Ureter (tissue), 1 donor: ENCODE data around the gene SPPL2C. TPM values are rescaled to one million over a fixed set of nuclear protein-coding genes. Genes with fewer than 3 reads are reported as not detected.
"Not testable (repeated sequence)": the region's sequence is repeated elsewhere in the genome, so short reads cannot be mapped to it uniquely, and the experiment has no call there.

Experiments
- DNase-seq: peaks from one replicate; pipeline ENCODE4 v3.0.0-alpha.2; 2020; ENCODE audit warnings: low spot score
- total RNA-seq: library from RNA; stranded (reverse); gene quantifications from one replicate; pipeline ENCODE4 v1.2.4, GENCODE V29; 2023
- donor health status: DM: yes; HTN: yes; CAD: no.

SPPL2C gene
- total RNA-seq, 1 donor from 2014 or later: not detected

DNA sequence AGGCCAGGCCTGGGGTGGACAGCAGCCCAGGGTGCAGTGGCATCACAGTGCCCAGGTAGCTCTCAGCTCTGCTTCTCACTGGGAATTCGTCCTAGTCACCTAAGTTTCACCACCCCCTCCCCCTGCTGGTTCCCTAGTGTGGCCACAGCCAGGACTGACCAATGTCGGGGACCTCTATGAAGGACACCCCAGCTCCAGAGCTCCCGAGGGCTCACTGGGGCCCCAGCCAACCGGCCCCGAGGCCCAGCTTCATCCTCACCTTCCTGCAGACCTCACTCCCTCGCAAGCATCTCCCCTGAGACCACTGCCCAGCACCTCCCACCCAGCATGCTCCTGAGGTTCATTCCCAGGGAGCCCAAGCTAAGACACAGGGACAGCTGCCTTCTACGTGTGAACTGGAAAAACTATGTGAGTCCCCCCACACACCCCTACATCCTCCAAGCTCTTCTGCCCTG, 4.9 kb downstream of the SPPL2C start:
- no peak for DNase-seq

DNA sequence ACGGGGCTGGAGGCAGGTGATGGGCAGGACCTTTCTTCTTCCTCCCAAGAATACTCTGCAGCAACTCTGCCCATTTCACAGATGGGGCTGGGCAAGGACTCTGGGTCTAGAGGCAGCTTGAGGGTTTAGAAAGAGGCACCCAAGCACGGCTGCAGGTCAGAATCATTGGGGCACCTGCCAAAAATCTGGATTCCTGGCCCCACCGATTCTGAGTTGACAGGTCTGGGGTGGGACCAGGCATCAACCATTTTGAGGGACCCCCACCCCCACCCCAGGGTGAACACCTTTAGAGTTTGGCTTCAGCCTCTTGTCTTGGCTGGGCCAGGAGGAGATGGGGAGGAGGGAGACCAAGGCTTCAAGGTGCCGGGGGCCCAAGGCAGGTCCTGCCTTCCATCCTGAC, 5.3 kb downstream of the SPPL2C start:
- no peak for DNase-seq

DNA sequence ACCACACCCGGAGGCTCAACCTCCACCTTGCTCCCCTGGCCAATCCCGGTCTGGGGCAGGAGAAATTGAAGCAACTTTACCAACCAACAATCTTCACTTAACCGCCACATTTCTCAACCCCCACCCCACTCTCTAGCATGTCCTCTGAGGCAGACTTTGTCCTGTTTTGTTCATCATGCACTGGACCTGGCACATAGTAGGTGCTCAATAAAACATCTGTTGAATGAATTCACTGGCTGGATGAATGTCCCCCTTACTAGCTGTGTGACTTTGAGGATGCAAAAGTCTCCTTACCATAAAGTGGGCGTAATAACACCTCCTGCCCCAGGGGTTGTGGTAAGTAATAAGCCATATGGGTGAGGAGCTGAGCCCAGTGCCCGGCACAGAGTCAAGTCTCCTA, 5.8 kb downstream of the SPPL2C start:
- no peak for DNase-seq

DNA sequence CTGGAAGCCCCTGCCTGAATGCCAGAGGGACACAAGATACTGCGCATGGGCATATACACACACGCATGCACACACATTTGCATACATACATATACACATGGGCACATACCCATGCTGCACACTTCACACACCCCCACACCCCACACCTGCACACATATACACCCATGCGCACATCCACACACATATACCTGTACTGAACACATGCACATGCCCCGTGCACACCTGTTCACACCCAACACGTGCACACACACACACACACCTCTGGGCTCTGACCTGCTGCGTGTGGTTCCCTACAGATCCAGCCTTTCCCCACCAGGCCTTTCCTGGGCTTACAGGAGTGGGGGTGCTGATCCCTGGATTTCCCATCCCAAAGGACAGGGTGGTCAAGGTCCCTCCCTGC, 6.3 kb downstream of the SPPL2C start:
- no peak for DNase-seq

DNA sequence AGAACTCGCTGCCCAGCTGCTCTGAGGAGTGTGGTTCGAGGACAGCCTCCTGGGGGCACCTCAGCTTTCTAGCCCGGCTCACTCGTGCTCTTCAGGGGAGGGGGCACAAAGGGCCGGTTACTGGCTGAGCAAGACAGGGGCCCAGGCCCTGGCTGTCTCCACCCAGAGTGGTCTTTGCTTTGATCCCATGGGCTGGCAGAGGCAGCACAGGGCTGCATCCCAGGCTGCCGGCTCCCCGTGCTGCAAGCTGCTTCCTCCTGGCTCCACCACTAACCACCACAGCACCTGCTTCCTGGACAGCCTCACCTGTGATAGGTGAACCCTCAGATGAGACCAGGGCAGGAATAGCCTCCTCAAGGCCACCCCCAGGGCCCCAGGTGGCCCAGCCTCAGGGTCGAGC, 6.8 kb downstream of the SPPL2C start:
- no peak for DNase-seq

- DNase-seq: no peak
Observed at GRCh38 chr17:45851873-45852272, 7.2 kb downstream of the SPPL2C start.

DNA sequence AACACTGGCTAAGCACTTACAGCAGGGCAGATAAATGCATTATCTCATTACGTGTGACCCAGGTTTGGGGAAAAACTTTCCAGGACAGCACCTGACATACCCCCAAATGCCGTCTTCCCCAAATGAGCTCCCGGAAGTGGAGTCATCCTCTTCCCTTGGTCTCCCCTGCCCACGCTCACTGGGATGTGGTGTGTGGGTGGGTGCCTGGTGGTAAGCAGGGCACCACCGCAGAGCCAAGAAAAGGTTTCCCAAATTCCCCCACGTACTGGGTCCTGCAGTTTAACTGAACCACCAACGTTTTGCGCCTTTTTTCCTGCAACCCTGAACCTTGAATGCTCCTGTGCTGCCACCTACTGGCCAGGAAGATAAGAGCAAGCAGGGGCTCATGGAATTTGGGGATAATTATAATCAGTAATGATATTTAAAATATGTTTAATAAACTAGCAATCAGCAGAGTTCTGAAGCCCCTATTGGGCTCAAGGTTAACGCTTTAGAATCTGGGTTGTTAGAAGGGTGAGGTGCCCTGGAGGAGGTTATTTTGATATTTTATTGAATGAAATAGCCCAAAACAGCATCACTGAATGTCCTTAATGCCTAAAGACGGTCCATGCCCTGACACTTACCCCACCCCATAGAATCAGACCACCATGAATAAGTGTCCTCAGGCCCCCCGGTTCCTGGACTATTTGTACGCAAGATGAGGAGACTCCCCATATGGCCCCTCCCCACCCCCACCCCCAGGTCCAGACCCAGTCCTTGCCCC, 8.0 kb downstream of the SPPL2C start:
- DNase-seq: no peak

- no peak for DNase-seq
Observed at GRCh38 chr17:45854209-45854608, 9.5 kb downstream of the SPPL2C start.

- DNase-seq: no peak
Observed at GRCh38 chr17:45855691-45856336, 11.1 kb downstream of the SPPL2C start.

DNA sequence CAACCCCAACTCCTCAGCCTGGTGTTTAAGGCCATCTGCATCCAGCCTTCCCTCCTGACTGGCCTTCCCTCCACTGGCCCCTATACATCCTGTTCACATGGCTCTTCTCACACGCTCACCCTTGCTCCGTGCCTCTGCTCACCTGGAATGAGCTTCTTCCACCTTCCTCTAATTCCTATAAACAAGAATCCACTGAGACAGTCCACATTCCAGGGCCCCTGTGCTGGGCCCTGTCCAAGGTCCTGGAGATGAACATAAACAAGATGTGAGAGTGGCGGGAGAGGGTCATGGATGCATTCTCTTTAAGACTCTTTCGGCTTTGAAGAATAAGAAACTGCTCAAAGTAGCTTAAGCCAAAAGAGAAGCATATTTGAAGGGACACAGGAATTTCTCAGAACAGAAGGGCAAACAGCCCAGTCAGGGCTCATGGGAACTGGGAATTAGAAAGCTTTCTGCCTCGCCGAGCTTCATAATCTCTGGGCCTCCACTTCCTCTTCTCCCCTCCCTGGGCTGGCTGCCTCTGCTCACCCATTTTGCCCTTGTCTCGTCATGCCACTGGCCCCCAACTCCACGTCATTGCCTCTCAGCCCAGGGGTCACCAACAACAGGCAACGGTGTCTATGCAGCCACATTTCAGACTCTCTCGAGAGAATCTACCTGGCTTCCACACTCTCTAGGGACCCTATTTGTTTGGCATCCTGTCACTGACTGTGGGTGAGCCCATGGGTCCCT, 13.5 kb downstream of the SPPL2C start:
- DNase-seq: no peak

DNA sequence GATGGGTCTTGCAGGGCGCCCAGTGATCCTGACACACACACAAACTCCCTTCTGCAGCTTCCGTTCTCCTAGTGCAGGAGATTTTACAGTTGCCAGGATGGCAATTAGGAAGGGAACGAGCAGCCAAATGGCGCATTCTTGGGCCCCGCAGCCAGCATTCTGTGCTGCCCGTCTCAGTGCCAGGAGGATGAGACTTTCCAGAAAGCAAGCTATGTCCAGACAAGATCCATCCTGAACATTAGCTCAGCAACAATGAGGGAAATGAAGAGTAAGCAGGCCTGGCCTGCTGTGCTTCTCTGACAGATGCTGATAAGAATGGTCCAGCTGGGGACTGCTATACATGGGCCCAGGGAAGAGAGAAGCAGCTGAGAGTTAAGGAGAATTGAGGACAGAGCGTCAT, 16.5 kb downstream of the SPPL2C start:
- no peak for DNase-seq

- DNase-seq: not testable (repeated sequence)
Observed at GRCh38 chr17:45862127-45862526, 17.4 kb downstream of the SPPL2C start.

DNA sequence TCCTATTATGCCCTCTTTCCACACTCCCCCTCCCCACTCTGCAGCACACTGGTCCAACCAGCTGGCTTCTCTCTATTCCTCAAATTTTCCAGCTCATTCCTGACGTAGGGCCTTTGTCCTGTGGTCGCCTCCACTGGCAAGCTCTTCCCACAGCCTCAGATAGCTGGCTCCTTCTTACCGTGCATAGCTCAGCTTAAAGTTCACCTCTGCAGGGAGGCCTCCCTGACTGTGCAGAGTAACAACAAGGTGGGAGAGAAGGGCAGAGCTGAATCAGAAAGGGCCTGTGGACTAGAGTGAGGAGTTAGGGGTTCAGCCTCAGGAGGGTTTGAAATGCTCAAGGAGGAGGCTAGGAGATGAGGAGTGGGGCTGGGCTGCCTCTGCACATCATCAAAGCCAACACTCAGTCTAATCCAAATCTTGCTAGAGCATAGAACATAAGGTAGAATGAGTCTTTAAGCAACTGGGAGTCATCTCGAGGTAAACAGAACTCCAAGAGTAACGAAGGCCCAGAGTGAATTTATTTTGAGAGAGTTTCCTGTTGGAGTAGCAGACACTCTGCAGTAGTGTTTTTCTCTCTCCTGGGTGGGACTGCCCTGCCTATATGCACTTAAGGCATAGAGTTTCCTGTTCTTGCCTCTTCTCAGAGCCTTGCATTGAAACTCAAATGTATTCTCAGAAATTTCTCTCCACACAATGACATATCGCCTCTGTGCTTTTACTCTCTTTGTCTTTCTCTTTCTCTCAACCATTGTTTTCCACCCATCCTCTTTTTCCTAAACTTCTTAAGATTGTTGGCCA, 19.4 kb downstream of the SPPL2C start:
- DNase-seq: no peak

- DNase-seq: no peak
Observed at GRCh38 chr17:45867171-45867570, 22.5 kb downstream of the SPPL2C start.

DNA sequence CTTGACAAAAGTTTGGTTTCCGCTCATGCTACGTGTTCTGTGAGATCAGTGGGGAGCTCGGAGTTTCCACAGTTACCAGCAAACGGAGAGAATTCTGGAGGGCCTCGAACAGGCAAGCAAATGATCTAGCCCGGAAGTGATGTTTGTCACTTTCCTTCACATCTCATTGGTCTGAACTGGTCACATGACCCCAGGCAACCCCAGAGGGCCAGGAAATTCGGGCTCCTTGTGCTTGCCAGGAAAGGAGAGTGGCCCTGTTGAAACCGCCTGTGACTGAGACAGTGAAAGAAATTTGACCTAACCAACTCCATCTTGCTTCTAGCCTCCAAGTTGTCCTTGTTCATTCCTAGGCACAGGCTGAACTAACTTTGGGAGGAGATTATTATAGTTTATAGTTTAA, 23.0 kb downstream of the SPPL2C start:
- no peak for DNase-seq

DNA sequence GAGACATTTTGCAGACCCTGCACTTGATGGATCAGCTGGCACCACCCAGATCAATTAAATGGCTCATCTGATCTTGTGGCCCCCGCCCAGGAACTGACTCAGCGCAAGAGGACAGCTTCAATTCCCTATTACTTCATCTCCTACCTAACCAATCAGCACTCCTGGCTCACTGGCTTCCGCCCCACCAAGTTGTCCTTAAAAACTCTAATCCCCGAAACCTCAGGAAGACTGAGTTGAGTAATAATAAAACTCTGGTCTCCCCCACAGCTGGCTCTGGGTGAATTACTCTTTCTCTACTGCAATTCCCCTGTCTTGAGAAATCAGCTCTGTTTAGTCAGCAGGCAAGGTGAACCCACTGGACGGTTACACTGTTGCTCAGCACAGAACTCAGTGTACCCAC, 23.6 kb downstream of the SPPL2C start:
- DNase-seq: no peak

DNA sequence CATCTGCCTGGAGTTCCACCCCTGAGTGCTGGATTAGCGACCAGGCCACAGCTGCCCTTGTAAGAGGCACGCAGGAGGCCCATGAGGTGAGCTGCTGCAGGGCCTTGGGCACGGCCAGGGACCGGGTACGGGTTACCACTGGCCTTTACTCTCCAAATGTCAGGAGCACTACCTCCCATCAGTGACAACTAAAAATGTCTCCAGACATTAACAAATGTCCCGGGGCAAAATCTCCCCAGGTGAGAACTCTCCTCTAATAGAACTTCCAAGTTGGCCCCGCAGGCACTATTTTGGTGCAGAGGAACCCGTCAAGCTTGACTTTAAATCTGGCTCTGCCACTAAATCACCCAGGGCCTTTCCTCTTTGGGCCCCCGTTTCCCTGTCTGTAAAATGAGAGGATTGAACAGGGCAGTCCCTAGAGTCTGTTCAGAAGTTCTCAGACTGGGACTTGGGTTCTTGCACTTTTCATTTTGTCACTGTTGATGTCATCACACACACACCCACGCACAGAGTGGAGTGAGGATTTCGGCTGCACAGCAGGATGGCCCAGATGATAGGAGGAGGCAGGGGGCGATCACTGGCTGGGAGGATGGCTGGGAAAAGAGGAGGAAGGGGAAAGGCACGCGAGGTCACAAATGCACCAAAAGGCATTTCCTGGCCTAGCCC, 25.1 kb downstream of the SPPL2C start:
- DNase-seq: no peak

DNA sequence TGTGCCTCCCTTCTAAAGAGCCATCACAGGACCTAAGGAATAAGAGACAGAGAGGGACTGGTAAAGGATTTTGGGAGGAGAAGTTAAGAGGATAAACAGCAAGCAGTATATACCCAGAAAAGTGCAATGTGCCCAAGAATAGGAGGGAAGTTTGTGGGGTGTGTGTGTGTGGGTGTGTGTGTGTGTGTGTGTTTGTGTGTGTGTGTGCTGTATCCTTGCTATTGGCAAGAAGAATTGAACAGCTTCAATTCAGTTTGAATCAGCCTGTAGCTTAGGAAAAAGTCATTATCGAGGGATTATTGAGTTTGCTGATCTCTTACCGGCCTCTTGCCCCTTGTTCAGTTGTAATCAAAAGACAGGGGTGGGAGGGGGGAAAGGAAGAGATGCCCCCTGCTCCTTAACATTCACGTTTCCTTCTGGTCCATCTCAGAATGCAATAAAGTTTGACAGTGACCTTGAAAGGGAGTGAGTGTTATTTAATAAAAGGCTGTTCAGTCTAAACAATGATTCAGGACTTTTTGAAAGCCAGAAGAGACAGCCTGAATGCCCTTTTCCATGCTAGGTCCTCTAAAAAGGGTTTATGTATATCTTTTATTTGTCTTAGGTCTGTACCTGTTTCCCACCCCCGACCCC, 25.8 kb downstream of the SPPL2C start:
- DNase-seq: no peak

DNA sequence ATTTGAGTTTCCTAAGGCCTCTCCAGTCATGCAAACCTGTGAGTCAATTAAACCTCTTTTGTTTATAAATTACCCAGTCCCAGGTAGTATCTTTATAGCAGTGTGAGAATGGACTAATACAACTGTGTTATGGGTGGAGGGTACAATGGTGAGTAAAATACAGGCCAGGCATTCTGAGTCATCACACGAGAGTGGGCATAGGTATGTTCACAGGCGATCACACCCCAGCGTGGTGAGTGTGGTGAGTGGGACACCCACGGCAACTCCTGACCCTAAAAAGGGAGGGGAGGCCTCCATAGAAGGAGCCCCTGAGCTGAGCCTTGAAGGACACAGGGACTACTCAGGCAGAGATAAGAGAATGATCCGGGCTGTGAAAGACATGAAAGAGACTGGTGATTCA, 27.0 kb downstream of the SPPL2C start:
- DNase-seq: no peak

DNA sequence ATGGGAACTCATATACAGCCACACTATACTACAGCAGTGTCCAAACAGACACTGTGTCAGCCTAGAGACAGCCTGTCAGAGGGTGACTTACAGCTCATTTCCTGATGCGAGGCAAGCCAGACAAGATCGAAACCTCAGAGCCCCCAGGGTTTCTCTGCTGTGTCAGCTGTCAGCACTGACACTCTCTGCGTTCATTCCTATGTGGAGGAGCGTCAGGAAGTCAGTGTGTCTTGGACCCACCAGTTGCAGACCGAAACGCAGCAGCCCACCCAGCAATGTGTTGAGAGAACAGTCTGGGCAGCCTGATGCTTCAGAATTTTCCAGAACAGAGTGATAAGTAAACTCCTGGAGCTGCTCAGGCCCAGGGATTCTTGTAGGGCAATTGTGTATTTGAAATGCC, 29.0 kb downstream of the SPPL2C start:
- DNase-seq: no peak

- no peak for DNase-seq
Observed at GRCh38 chr17:45874151-45874550, 29.5 kb downstream of the SPPL2C start.
